A673 (cell line): ENCODE measurements around the gene ITPA.

Experiments used
- CTCF ChIP-seq: fragments of 300-800, 200-600 bp; sonication (generic); conservative IDR thresholded peaks from 2 replicates; pipeline ENCODE4 v1.5.1; 2017; ENCODE audit warnings: low read depth, mild to moderate bottlenecking, antibody characterized with exemption, low read length, moderate library complexity, mixed read lengths
- EZH2 ChIP-seq: fragments of 200-600 bp; sonication (generic); IDR thresholded peaks from 2 replicates; pipeline ENCODE4 v1.6.1; 2017; ENCODE audit warnings: borderline replicate concordance, low read depth, mild to moderate bottlenecking, mixed read lengths, antibody characterized with exemption, low read length; ENCODE audit not compliant: poor library complexity, severe bottlenecking

- TF ChIP-seq CTCF, result no peak
- TF ChIP-seq EZH2, result no peak
Measured at GRCh38 chr20:3226864-3227263, 17.6 kb downstream of the ITPA start.
